ENCODE measurements around the gene REC8. TPM values are rescaled to one million over a fixed set of nuclear protein-coding genes. Genes with fewer than 3 reads are reported as not detected.

Gene REC8
- total RNA-seq, 2 donors from 2014 or later: 5.6 to 25.4 TPM

DNA sequence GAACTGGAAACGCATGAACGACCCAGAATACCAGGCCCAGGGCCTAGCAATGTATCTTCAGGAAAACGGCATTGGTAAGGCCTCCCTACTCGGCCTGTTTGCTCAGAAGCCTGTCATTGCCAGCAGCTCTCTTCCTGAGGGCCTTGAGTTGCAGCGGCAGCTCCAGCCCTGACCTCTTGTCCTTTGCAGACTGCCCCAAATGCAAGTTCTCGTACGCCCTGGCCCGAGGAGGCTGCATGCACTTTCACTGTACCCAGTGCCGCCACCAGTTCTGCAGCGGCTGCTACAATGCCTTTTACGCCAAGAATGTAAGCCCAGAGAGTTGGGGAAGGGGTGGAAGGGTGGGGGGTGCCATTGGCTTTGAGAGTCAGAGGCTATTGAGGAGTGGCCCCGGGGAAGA lies 14.5 kb upstream of the REC8 start:
- TF ChIP-seq, protein P1, sequence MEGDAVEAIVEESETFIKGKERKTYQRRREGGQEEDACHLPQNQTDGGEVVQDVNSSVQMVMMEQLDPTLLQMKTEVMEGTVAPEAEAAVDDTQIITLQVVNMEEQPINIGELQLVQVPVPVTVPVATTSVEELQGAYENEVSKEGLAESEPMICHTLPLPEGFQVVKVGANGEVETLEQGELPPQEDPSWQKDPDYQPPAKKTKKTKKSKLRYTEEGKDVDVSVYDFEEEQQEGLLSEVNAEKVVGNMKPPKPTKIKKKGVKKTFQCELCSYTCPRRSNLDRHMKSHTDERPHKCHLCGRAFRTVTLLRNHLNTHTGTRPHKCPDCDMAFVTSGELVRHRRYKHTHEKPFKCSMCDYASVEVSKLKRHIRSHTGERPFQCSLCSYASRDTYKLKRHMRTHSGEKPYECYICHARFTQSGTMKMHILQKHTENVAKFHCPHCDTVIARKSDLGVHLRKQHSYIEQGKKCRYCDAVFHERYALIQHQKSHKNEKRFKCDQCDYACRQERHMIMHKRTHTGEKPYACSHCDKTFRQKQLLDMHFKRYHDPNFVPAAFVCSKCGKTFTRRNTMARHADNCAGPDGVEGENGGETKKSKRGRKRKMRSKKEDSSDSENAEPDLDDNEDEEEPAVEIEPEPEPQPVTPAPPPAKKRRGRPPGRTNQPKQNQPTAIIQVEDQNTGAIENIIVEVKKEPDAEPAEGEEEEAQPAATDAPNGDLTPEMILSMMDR (IDR thresholded peaks at IDR 0.05): no peak
- TF ChIP-seq POLR2A (IDR thresholded peaks at IDR 0.05) (no peak), POLR2AphosphoS5 (IDR thresholded peaks at IDR 0.05) (no peak)
- 90% methylated on average over 12 of the region's 12 CpGs for WGBS
- H3K27me3 ChIP-seq (replicated peaks; ENCODE audit: insufficient read depth): no peaks in the 10 kb centered on the region
- DNase-seq (ENCODE audit: low spot score): no peak
- H3K4me1 ChIP-seq (replicated peaks): peaks cover 3% of the 10 kb centered on the region
- intact Hi-C loops (cut with DNase I): no loop called here
- no peak overlapping the region for H3K27ac ChIP-seq
- no peak overlapping the region for H3K4me3 ChIP-seq
- H3K36me3 ChIP-seq: peaks cover 4 to 17% of the 10 kb centered on the region in 2 donors
- no peaks in the 10 kb centered on the region for H3K9me3 ChIP-seq

DNA sequence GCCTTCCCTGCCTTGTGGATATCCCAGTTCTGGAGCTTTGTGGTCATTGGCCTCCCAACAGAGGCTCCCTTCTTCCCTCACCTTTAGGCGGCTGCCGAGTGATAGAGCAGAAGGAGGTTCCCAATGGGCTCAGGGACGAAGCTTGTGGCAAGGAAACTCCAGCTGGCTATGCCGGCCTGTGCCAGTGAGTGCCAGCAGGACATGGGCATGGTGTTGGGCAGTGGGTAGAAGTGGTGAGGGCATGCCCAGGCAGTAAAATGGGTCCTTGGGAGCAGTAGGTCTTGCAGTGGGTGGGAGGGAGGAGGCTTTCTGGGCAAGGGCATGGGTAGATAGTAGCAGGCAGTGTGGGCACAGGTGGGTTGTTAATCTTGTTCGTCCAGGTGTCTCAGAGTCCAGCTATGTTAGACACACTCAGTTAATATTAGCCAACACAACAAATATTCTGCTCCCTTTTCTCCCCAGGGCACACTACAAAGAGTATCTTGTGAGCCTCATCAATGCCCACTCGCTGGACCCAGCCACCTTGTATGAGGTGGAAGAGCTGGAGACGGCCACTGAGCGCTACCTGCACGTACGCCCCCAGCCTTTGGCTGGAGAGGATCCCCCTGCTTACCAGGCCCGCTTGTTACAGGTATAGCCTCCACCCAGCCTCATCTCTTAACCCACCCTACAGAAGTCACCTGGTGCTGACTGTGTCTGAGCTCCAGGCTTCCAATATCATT lies 11.9 kb upstream of the REC8 start:
- TF ChIP-seq, protein P1 (IDR thresholded peaks at IDR 0.05): no peak
- TF ChIP-seq POLR2AphosphoS5 (IDR thresholded peaks at IDR 0.05): no peak
- TF ChIP-seq POLR2A (IDR thresholded peaks at IDR 0.05): no peak
- Histone ChIP-seq H3K4me3 (no peak overlapping the region), H3K27me3 (replicated peaks; ENCODE audit: insufficient read depth) (no peaks in the 10 kb centered on the region), H3K36me3 (peaks cover 5 to 22% of the 10 kb centered on the region in 2 donors), H3K4me1 (replicated peaks) (peaks cover 11% of the 10 kb centered on the region), H3K27ac (peak overlapping the region; percentile 92 to 96), H3K9me3 (no peaks in the 10 kb centered on the region)
- DNase-seq (ENCODE audit: low spot score): no peak
- WGBS: 77% methylated on average over 11 of the region's 11 CpGs
- intact Hi-C loops (cut with DNase I): loop anchor here (5.0 kb wide), 1 partner anchor 148 kb away; no protein-coding TSS in a partner anchor

DNA sequence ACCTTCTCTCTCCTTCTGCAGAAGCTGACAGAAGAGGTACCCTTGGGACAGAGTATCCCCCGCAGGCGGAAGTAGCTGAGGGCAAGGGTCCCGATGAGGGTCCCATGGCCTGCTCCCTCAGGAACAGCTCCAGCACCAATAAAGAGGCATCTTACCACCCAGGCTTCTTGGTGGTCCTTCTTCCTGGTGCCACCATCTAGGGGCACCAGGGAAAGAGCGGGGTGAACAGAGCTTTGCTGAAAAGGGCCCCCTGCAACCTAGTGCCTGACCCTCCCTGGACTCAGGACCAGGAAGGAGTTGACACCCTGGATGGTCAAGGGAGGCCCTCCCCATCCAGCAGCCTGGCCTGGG lies 11.4 kb upstream of the REC8 start:
- no peak overlapping the region for H3K4me3 ChIP-seq
- intact Hi-C loops (cut with DNase I): loop anchor here (5.0 kb wide), 1 partner anchor 148 kb away; no protein-coding TSS in a partner anchor
- 84% methylated on average over 4 of the region's 4 CpGs for WGBS
- no peak for TF ChIP-seq POLR2AphosphoS5 (IDR thresholded peaks at IDR 0.05)
- TF ChIP-seq POLR2A (IDR thresholded peaks at IDR 0.05): no peak
- no peak for DNase-seq (ENCODE audit: low spot score)
- H3K9me3 ChIP-seq: no peaks in the 10 kb centered on the region
- peak overlapping the region; percentile 92 to 96 for H3K27ac ChIP-seq
- peaks cover 11 to 22% of the 10 kb centered on the region in 2 donors for H3K36me3 ChIP-seq
- H3K4me1 ChIP-seq (replicated peaks): peaks cover 11% of the 10 kb centered on the region
- H3K27me3 ChIP-seq (replicated peaks; ENCODE audit: insufficient read depth): no peaks in the 10 kb centered on the region

DNA sequence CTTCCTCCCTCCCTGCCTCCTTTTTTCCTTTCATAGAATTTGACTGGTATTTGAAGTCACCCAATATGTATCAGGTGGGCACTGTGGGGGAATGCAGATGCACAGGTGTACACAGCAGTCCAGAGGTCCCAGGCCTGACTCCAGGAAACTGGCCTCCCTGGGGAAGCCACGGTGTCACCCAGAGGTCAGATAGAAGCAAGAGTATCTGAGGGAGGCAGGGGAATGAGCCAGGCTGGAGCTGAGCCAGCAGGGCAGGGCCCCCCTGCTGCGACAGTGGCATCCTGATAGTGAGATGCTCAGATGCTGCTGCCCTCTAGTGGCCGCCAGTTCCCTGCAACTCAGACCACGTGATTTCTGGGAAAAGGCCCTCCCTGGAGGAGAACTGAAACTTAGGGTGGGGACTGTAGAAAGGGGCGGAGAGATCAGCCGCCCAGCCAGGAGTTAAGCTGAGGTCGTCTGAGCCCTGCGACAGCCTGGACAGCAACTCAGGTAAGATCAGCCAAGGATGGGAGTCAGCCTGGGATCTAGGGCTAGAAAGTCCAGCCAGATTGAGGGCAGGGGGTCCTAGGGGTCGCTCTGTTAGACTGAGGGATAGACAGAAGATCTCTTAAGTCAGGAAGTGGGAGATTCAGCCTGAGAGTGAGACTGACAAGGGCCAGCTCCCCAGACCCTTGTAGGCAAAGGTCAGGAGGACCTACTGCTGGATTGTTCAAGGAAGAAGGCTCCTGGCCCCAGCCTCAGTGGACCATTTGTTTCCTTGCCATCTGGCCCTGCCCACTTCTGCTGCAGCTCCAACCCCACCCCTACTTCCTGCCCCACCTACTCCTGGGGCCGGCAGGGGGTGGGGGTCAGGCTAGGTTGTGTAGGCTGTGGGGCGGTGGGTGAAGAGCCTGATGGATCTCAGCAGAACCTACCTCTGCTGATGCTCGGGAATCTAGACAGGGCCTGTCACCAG lies 10.8 kb upstream of the REC8 start, which contains the start of gene IRF9:
TSS of gene IRF9 (plus strand) at position 416 of the 955 bp plus-strand sequence. CDS start 880 bp downstream, outside the sequence.
- no peaks in the 10 kb centered on the region for H3K9me3 ChIP-seq
- H3K27me3 ChIP-seq (replicated peaks; ENCODE audit: insufficient read depth): no peaks in the 10 kb centered on the region
- H3K27ac ChIP-seq: peak within 1 kb of the TSS; percentile 92 to 96
- intact Hi-C loops (cut with DNase I): loop anchor here (5.0 kb wide), 1 partner anchor 149 kb away; no protein-coding TSS in a partner anchor
- 0% methylated on average over 12 of the region's 12 CpGs for WGBS
- H3K36me3 ChIP-seq: peaks cover 15 to 19% of the 10 kb centered on the region in 2 donors
- DNase-seq (ENCODE audit: low spot score): peak; percentile 95
- peak within 1 kb of the TSS; percentile 42 to 52 for H3K4me3 ChIP-seq
- peaks cover 11% of the 10 kb centered on the region for H3K4me1 ChIP-seq (replicated peaks)
- TF ChIP-seq, protein P1 (IDR thresholded peaks at IDR 0.05): peak; percentile 95 to 99 (median 98)
- TF ChIP-seq POLR2A (IDR thresholded peaks at IDR 0.05) (peak; percentile 68), POLR2AphosphoS5 (IDR thresholded peaks at IDR 0.05) (peak; percentile 99)

DNA sequence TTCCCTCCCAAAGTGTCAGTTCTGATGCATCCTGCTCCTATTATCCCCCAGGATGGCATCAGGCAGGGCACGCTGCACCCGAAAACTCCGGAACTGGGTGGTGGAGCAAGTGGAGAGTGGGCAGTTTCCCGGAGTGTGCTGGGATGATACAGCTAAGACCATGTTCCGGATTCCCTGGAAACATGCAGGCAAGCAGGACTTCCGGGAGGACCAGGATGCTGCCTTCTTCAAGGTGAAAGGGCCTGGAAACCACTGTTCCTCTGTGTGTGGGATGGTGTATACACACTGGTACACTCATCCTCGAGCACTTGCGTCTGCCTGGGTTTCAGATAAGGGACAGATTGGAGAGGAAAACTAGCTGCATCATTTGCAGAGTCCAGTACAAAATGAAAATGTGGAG lies 9.8 kb upstream of the REC8 start:
- intact Hi-C loops (cut with DNase I): loop anchor here (5.0 kb wide), 1 partner anchor 150 kb away; no protein-coding TSS in a partner anchor

More for the DNA sequence above, 9.8 kb upstream of the REC8 start:
- H3K4me3 ChIP-seq: peak overlapping the region; percentile 42 to 52
- H3K36me3 ChIP-seq: peaks cover 15 to 23% of the 10 kb centered on the region in 2 donors
- TF ChIP-seq, protein P1 (IDR thresholded peaks at IDR 0.05): no peak
- TF ChIP-seq POLR2AphosphoS5 (IDR thresholded peaks at IDR 0.05): no peak
- TF ChIP-seq POLR2A (IDR thresholded peaks at IDR 0.05): no peak
- 42% methylated on average over 8 of the region's 8 CpGs for WGBS
- no peaks in the 10 kb centered on the region for H3K27me3 ChIP-seq (replicated peaks; ENCODE audit: insufficient read depth)
- peak overlapping the region; percentile 92 to 96 for H3K27ac ChIP-seq
- H3K4me1 ChIP-seq (replicated peaks): peaks cover 11% of the 10 kb centered on the region
- DNase-seq (ENCODE audit: low spot score): no peak
- no peaks in the 10 kb centered on the region for H3K9me3 ChIP-seq

Measured in prostate gland (tissue), 2 donors.